SH-SY5Y (cell line): Measurements from ENCODE around the gene PLEKHJ1.

Source experiments
- GATA2 ChIP-seq: IDR thresholded peaks from 2 replicates; pipeline ENCODE4 v1.6.1; 2011; ENCODE audit warnings: mild to moderate bottlenecking, low read depth, low read length
- GATA3 ChIP-seq: IDR thresholded peaks from 2 replicates; pipeline ENCODE4 v1.6.1; 2011; ENCODE audit warnings: low read depth, mild to moderate bottlenecking, low read length, moderate library complexity

- no peak for TF ChIP-seq GATA3
- TF ChIP-seq GATA2, result no peak
Measured at GRCh38 chr19:2268480-2268830, 32.3 kb upstream of the PLEKHJ1 start.
